22Rv1 (cell line): ENCODE results near the gene KRT77.

Experiments
- CTCF ChIP-seq: fragments of 450-650 bp; IDR thresholded peaks from 2 replicates; pipeline ENCODE4 v1.5.1; 2017; ENCODE audit warnings: mild to moderate bottlenecking
- ZFX ChIP-seq: fragments of 450-650 bp; IDR thresholded peaks from 2 replicates; pipeline ENCODE4 v1.6.1; 2017; ENCODE audit warnings: antibody characterized with exemption, borderline replicate concordance

DNA sequence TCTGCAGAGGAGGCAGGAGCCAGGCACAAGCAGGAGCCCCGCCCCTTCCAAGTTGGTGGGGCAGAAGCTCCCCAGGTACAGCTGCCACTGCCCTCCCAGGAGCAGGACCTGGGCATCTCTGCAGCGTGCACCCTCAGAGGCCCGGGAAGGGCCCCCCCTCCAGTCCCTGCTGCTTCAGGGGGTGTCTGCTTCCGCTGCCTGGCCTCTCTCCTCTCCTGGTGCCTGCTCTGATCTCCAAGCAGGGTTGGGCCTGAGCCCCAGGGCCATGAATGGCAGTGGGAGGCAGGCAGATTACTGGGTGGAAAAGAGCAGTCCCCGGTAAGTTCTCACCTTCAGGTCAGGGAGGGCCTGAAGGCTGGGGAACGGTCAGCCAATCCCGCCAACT, 38.9 kb upstream of the KRT77 start:
- no peak for TF ChIP-seq CTCF
- TF ChIP-seq ZFX, result no peak
